ENCODE data around the gene IGFBP5.

DNA sequence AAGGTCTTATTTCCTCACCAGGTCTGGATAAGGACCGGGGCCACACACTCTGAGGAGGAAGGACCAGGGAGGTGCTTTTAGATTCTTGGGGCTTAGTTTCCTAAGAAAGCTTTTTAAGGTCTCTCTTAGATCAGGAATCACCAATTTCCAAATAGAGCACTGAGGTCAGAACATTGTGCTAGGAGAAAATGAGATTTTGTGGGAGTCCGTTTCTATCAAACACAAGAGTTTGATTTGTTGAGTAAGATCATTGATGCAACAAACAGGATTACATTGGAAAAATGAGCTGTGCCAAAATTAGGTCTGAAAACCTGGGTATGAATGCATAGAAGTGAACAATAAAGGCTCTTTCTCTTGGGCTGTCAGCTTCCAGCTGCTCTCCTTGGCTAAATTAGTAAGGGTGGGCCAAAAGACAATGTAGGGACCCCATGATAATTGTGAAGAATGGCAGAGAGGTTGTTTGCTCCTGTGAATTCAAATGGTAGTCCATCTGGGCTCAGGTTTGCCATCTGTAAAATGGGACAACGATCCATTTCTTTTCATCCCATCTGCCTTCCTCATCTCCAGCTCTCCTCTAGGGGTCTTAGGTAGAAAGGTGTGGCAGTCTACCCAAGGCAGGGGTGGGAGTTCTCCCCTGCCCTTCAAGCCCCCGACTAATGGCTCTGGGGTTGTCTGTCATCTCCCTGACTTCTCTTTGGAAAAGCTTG, 42.1 kb downstream of the IGFBP5 start:
- TF ChIP-seq, protein P1, sequence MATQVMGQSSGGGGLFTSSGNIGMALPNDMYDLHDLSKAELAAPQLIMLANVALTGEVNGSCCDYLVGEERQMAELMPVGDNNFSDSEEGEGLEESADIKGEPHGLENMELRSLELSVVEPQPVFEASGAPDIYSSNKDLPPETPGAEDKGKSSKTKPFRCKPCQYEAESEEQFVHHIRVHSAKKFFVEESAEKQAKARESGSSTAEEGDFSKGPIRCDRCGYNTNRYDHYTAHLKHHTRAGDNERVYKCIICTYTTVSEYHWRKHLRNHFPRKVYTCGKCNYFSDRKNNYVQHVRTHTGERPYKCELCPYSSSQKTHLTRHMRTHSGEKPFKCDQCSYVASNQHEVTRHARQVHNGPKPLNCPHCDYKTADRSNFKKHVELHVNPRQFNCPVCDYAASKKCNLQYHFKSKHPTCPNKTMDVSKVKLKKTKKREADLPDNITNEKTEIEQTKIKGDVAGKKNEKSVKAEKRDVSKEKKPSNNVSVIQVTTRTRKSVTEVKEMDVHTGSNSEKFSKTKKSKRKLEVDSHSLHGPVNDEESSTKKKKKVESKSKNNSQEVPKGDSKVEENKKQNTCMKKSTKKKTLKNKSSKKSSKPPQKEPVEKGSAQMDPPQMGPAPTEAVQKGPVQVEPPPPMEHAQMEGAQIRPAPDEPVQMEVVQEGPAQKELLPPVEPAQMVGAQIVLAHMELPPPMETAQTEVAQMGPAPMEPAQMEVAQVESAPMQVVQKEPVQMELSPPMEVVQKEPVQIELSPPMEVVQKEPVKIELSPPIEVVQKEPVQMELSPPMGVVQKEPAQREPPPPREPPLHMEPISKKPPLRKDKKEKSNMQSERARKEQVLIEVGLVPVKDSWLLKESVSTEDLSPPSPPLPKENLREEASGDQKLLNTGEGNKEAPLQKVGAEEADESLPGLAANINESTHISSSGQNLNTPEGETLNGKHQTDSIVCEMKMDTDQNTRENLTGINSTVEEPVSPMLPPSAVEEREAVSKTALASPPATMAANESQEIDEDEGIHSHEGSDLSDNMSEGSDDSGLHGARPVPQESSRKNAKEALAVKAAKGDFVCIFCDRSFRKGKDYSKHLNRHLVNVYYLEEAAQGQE (IDR thresholded peaks at IDR 0.05; ENCODE audit: borderline replicate concordance) = no peak
- TF ChIP-seq, protein P1 (CRISPR knock-in tag; IDR thresholded peaks at IDR 0.05; ENCODE audit: low read depth) = no peak
- TF ChIP-seq SP1 (CRISPR knock-in tag; IDR thresholded peaks at IDR 0.05) = no peak
- TF ChIP-seq FOXA1 (IDR thresholded peaks at IDR 0.05; ENCODE audit: borderline replicate concordance) = no peak
- TF ChIP-seq, protein P2, sequence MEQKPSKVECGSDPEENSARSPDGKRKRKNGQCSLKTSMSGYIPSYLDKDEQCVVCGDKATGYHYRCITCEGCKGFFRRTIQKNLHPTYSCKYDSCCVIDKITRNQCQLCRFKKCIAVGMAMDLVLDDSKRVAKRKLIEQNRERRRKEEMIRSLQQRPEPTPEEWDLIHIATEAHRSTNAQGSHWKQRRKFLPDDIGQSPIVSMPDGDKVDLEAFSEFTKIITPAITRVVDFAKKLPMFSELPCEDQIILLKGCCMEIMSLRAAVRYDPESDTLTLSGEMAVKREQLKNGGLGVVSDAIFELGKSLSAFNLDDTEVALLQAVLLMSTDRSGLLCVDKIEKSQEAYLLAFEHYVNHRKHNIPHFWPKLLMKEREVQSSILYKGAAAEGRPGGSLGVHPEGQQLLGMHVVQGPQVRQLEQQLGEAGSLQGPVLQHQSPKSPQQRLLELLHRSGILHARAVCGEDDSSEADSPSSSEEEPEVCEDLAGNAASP (IDR thresholded peaks at IDR 0.05) = no peak
- TF ChIP-seq SMARCB1 (IDR thresholded peaks at IDR 0.05; ENCODE audit: insufficient read length, low read depth) = no peak
- TF ChIP-seq NR1H2 (CRISPR knock-in tag; IDR thresholded peaks at IDR 0.05) = no peak
- TF ChIP-seq EP300 (IDR thresholded peaks at IDR 0.05; ENCODE audit: low read length) = no peak
- TF ChIP-seq, protein P3, sequence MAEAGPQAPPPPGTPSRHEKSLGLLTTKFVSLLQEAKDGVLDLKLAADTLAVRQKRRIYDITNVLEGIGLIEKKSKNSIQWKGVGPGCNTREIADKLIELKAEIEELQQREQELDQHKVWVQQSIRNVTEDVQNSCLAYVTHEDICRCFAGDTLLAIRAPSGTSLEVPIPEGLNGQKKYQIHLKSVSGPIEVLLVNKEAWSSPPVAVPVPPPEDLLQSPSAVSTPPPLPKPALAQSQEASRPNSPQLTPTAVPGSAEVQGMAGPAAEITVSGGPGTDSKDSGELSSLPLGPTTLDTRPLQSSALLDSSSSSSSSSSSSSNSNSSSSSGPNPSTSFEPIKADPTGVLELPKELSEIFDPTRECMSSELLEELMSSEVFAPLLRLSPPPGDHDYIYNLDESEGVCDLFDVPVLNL (CRISPR knock-in tag; IDR thresholded peaks at IDR 0.05; ENCODE audit: low read depth) = no peak
- TF ChIP-seq ARNT (IDR thresholded peaks at IDR 0.05) = no peak
- TF ChIP-seq TCF7L2 (IDR thresholded peaks at IDR 0.05; ENCODE audit: low read depth, low read length) = no peak
- no peak for TF ChIP-seq GABPA (tag; conservative IDR thresholded peaks at IDR 0.05; ENCODE audit: low read depth)
- TF ChIP-seq ATF7 (IDR thresholded peaks at IDR 0.05) = no peak
- no peak for TF ChIP-seq ZNF589 (CRISPR knock-in tag; IDR thresholded peaks at IDR 0.05; ENCODE audit: low read depth)

Measured in K562 (cell line).